Dendritic cell treated with granulocyte-macrophage colony-stimulating factor and Interleukin-4, amounts not matched to agents 40 ng/mL and 50 ng/mL, for 4 days (primary cell): ENCODE measurements around the gene GRHL1.

Experiments used
- H3K27ac Mint-ChIP-seq: one replicate; pipeline ENCODE4 v1.8.0; 2022; ENCODE audit warnings: mild to moderate bottlenecking, mixed read lengths
- H3K27me3 Mint-ChIP-seq: one replicate; pipeline ENCODE4 v1.8.0; 2022; ENCODE audit warnings: mild to moderate bottlenecking, mixed read lengths
- H3K36me3 Mint-ChIP-seq: one replicate; pipeline ENCODE4 v1.8.0; 2022; ENCODE audit warnings: low read depth, mixed read lengths
- H3K4me1 Mint-ChIP-seq: one replicate; pipeline ENCODE4 v1.8.0; 2022; ENCODE audit warnings: low read depth, mixed read lengths
- H3K4me3 Mint-ChIP-seq: one replicate; pipeline ENCODE4 v1.8.0; 2022; ENCODE audit warnings: mild to moderate bottlenecking, moderate library complexity, mixed read lengths
- H3K9me3 Mint-ChIP-seq: one replicate; pipeline ENCODE4 v1.8.0; 2022; ENCODE audit warnings: mixed read lengths
- intact Hi-C: fragments of 100-400 bp; cut with micrococcal nuclease; formaldehyde crosslinking; loops from one replicate; pipeline ENCODE4 v1.15.0; 2022

Gene GRHL1

DNA sequence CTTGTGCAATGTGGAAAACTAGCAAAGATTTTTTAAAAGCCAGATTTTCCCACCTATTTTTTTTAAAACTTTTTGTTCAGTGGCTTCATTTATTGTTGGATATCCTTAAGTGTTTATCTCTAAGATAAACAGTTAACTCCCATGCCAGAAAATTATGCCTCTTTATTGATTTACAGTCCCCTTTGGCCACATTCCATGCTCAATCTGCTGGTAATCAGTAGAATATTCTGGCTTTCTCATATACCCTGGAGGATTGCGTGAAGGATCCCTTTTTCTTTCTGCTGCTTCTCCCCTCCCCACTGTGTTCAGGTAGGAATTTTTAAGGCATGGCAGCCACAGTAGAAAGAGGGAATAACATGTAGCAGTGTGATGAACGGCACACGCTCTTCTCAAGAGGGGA lies 2.6 kb downstream of the GRHL1 start:
- intact Hi-C loops = no loop called here
- Mint-ChIP-seq H3K27me3 (peaks cover 68% of the 10 kb centered on the region), H3K9me3 (no peaks in the 10 kb centered on the region), H3K27ac (no peak overlapping the region), H3K4me1 (peaks cover 20% of the 10 kb centered on the region), H3K36me3 (no peaks in the 10 kb centered on the region), H3K4me3 (no peak overlapping the region)

DNA sequence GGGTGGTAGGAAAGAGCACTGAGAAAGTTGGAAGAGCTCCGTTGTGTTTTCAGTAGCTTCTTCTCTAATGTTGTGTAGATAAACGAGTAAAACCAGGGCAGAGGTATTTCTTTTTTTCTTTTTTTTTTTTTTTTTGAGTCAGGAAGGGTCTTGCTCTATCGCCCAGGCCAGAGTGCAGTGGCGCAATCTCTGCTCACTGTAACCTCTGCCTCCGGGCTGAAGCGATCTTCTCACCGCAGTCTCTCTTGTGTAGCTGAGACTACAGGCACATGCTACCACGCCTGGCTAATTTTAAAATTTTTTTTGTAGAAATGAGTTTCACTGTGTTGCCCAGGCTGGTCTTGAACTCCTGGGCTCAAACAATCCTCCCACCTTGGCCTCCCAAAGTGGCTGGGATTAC lies 6.6 kb downstream of the GRHL1 start:
- intact Hi-C loops = no loop called here
- no peak overlapping the region for H3K27ac Mint-ChIP-seq
- no peaks in the 10 kb centered on the region for H3K4me1 Mint-ChIP-seq
- H3K36me3 Mint-ChIP-seq = no peaks in the 10 kb centered on the region
- H3K9me3 Mint-ChIP-seq = no peaks in the 10 kb centered on the region
- H3K27me3 Mint-ChIP-seq = peaks cover 63% of the 10 kb centered on the region
- H3K4me3 Mint-ChIP-seq = no peak overlapping the region

DNA sequence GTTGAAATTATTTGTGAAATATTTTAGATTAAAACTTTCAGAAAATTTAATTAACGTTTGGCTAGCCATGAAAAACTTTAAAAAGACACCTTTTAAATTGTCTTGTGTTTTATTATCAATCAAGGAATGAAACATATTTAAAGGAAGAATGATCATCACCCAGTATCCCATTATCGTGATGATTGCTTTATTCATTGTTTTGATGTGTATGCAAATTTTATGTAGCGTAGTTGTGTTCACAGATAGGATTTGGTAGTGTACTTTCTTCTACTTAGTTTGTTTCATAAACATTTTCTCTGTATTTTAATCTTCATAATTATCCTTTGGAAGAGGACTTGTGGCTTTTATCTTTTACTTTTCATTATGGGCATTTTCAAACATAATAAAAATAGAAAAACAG lies 7.8 kb downstream of the GRHL1 start:
- Mint-ChIP-seq H3K27me3 (peaks cover 53% of the 10 kb centered on the region), H3K4me1 (no peaks in the 10 kb centered on the region), H3K9me3 (no peaks in the 10 kb centered on the region), H3K4me3 (no peak overlapping the region), H3K36me3 (no peaks in the 10 kb centered on the region), H3K27ac (no peak overlapping the region)
- intact Hi-C loops = no loop called here

DNA sequence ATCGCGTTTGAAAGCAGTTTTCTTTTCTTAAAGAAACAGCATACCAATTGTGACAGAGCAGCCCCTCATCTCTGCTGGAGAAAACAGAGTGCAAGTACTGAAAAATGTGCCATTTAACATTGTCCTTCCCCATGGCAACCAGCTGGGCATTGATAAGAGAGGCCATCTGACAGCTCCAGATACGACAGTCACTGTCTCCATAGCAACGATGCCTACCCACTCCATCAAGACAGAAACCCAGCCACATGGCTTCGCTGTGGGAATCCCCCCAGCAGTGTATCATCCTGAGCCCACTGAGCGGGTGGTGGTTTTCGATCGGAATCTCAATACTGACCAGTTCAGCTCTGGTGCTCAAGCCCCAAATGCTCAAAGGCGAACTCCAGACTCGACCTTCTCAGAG lies 9.5 kb downstream of the GRHL1 start:
- no peaks in the 10 kb centered on the region for H3K9me3 Mint-ChIP-seq
- intact Hi-C loops = no loop called here
- no peaks in the 10 kb centered on the region for H3K4me1 Mint-ChIP-seq
- H3K27ac Mint-ChIP-seq = no peak overlapping the region
- H3K27me3 Mint-ChIP-seq = peaks cover 46% of the 10 kb centered on the region
- no peaks in the 10 kb centered on the region for H3K36me3 Mint-ChIP-seq
- no peak overlapping the region for H3K4me3 Mint-ChIP-seq

DNA sequence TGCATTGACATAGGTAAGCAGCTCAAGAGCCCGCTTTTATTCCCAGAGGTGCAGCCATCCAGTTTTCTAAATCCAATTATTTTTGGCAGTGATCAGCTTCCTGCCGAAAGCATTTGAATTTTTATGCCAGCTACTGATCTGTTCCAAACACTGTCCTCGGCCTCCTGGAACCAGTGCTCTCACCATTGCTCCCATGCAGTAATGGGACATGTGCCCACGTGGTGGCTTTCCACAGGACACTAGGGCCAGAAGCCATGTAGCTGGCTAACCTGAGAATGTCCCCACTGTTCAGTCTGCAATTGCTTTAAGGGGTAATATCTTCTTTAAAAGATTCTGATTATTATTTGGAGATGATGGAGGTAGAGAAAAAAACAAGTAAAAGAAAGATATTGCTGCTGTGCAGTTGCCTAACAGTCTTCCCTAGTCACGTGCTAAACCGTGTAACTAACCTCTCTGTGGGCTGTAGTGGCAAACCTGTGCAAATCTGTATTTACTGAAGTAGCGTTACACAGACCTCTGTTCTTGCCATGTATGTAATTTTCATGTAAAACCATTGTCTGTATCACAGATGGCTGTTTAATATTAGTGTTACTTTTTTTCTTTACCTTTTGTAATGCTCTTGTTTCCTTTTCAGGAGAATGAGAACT lies 13.0 kb downstream of the GRHL1 start:
- H3K4me1 Mint-ChIP-seq = peaks cover 12% of the 10 kb centered on the region
- H3K27ac Mint-ChIP-seq = no peak overlapping the region
- peaks cover 28% of the 10 kb centered on the region for H3K27me3 Mint-ChIP-seq
- no peaks in the 10 kb centered on the region for H3K9me3 Mint-ChIP-seq
- intact Hi-C loops = no loop called here
- no peak overlapping the region for H3K4me3 Mint-ChIP-seq
- no peaks in the 10 kb centered on the region for H3K36me3 Mint-ChIP-seq

DNA sequence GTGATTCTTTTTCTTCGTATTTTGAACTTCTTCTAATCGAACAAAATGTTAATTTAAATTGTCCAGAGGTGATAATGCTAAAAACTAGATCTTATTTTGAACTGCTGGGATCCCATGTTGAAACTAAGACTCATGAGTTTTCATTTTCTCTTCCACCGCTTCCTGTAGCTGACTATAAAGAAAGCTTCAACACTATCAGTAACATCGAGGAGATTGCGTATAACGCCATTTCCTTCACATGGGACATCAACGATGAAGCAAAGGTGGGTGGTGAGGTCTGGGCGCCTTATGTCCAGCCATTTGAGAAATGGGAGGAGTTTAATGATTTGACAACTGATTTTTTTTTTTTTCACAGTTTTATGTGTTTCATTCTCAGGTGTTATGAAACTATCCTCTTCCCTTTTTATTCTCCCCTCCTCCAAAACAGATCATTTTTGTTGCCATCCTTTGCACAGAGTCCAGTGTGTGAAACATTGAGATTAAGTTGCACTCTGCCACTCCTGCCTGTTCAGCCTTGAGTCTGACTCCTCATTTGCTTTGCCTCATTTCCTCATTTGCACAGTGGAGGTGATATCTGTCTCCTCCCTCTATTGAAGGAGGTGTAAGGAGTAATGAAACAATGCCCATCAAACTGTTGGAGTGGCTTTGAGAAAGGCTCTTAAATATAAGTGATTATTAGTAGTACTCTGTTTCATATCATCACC lies 13.8 kb downstream of the GRHL1 start:
- intact Hi-C loops = no loop called here
- peaks cover 12% of the 10 kb centered on the region for H3K4me1 Mint-ChIP-seq
- H3K36me3 Mint-ChIP-seq = no peaks in the 10 kb centered on the region
- H3K9me3 Mint-ChIP-seq = no peaks in the 10 kb centered on the region
- H3K27ac Mint-ChIP-seq = no peak overlapping the region
- no peak overlapping the region for H3K4me3 Mint-ChIP-seq
- peaks cover 21% of the 10 kb centered on the region for H3K27me3 Mint-ChIP-seq

DNA sequence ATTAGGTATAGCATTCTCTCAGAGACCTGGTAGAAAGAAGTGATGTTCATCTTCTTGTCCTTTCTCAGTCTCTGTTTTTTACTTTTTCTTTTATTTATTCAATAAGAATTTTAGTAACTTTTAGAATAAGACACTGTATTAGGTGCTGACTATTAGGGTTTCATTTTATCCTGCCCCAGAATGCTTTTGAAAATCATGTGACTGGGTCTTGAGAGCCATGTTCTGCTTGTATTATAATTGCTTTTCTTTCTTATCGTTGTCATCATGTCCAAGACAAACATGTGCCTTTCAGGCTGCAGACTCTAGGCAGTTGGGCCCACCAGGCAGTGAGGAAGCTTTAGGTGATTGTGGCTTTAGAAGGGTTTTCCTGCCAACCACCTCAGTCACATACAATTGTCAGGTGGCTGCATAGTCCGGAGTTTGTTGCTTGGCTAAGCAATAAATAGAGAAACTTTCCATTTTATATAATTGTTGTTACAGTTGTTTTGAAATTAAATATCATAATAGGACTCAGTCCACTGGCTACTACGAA lies 15.1 kb downstream of the GRHL1 start:
- Mint-ChIP-seq H3K4me1 (peaks cover 12% of the 10 kb centered on the region), H3K27ac (no peak overlapping the region), H3K9me3 (no peaks in the 10 kb centered on the region), H3K36me3 (no peaks in the 10 kb centered on the region), H3K27me3 (peaks cover 16% of the 10 kb centered on the region), H3K4me3 (no peak overlapping the region)
- intact Hi-C loops = no loop called here

DNA sequence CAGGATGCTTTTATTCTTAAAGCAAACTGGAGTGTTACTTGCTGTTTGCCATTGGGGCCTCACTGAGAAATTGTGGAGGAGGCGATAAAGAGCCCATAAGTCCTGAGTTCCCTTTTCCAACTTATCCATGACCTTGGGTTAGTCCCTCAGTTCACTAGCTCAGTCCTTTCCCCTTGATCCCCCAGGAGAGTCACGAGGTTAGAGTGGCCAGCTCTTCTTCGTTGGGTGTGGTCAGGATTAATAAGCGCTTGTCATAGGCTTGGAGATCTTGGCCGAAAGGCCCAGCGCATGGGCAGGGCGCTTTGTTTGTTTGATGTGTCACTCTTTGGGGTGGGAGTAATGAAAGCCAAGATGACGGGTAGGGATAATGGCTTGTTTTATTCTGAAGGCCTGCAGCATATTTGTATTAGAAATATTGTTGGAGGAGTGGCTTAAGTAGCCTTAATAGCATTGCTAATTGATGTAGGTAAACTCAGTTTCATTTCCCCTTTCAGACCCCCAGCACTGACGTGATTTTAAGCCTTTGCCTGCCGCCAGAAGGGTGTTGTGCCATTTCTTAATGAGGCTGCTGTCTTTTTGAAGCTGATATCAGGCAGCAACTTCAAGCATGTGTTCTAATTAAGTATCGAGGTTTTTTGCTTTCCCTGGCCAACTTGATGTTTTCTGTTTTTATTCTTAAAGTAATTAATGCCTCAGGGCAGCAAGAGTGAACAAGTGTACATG lies 15.7 kb downstream of the GRHL1 start:
- Mint-ChIP-seq H3K27me3 (peaks cover 11% of the 10 kb centered on the region), H3K9me3 (no peaks in the 10 kb centered on the region), H3K36me3 (no peaks in the 10 kb centered on the region), H3K27ac (no peak overlapping the region), H3K4me1 (peaks cover 12% of the 10 kb centered on the region), H3K4me3 (no peak overlapping the region)
- intact Hi-C loops = no loop called here

DNA sequence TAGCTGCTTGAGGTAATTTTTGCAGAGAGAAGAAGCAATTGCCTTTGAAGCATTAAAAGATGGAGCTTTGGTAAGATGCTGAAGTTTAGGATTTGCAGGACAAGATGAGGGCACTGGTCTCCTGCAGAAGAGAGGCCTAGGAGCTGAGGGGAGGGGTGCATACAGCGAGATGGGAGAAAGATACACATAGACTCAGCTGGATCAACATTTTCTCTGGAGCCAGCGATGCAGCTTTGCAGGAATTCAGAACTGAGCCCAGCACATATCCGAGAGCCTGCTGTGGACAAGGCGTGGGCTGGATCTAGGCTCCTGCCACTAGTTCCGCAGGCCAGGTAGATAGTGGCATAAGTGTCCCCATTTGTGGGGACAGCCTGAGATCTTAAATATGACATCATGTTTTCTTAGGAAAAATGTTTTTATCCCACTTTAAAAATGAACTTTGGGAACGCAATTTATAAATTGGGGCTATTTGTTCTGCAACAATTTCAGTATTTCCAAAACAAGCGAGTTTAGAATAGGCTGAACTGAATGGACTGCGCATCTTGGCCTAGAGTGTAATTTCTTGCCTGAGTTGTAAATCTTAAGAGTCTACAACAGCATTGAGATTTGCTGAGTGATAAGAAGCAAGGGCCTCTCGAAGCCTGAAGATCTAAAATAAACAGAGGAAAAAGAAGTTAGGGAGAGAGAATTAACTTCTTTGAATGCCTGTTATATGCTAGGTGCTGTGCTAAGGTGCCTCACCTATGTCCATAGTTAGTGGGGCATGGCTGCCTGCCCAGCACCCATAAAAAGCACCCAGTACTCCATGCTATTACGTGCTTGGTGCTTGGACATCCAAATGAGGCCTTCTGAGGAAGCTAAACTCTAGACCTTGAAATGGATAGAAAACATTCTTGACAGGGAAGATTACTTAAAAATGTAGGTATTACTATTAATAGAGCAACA lies 17.3 kb downstream of the GRHL1 start:
- H3K4me3 Mint-ChIP-seq = no peak overlapping the region
- no peak overlapping the region for H3K27ac Mint-ChIP-seq
- peaks cover 10% of the 10 kb centered on the region for H3K27me3 Mint-ChIP-seq
- no peaks in the 10 kb centered on the region for H3K36me3 Mint-ChIP-seq
- no peaks in the 10 kb centered on the region for H3K9me3 Mint-ChIP-seq
- intact Hi-C loops = no loop called here
- H3K4me1 Mint-ChIP-seq = peaks cover 21% of the 10 kb centered on the region

DNA sequence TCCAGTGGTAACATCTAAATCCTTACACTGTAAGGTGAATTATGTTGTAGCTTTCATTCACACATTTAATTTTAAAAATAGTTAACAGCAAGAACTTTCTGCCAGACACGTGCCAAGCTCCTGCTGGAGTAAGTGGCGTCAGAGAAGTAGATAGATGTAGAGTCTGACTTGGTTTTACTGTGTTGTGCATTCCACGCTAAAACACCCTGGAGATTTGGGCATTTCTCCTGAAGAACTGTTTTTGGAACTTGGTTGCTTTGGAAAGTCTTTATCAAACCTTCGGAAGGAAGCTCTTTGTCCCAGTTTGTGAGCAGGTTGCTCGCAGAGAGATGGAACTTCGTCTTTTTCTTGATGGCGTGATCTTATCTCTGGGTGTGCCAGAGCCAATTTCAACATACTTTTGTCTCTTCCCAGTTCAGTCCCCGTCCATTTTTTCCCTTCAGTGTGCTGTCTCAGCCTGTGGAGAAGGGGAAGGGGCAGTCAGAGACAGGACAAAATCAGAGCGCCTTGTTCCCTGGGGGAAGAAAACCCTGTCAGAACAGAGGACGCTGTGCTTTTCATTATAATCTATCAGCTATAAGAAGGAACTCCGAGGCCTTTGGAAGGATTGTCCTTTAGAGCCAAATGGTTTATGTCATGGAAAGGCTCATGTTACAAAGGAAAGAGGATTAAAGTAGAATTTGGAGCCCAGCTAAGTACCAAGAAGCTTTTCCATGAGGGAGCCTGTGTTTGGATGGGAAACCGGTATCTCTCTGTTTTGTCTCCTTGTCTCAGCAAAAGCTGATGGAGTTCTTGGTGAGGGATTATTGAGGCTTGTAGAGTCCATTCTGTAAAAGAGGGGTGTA lies 18.9 kb downstream of the GRHL1 start:
- peaks cover 21% of the 10 kb centered on the region for H3K4me1 Mint-ChIP-seq
- no peaks in the 10 kb centered on the region for H3K9me3 Mint-ChIP-seq
- peaks cover 8% of the 10 kb centered on the region for H3K27me3 Mint-ChIP-seq
- H3K4me3 Mint-ChIP-seq = no peak overlapping the region
- H3K36me3 Mint-ChIP-seq = no peaks in the 10 kb centered on the region
- intact Hi-C loops = no loop called here
- no peak overlapping the region for H3K27ac Mint-ChIP-seq

DNA sequence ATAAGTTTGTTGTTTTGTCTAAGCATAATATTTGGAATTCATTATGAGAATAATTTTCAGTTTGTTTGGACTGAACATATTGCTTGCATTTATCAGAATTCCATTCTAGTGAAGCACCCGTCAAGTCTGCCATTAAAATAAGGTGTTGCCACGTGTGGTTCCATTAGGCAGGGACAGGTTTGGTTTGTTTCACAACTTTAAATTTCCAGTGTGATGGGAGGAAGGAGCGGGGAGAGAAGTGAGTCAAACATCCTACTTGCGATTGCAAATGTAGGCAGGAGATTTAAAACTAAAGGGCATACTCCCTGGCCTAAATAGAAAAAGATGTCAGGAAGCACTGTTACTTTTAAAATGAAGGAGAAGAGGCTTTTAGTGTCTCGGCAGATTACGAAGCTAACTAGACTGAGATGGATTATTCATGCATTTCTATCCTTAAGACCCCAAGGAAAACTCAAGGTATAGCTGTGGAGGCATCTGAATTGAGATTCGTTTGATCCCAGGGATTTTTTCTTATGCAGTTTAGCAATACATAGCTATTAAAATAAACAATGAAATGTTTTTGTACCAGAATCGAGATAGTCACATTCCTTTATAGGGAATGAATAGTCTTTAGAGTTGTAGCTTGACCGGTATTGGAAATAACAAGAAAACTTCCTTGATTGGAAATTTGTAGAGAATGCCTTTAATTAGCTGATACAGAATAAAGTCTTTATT lies 19.8 kb downstream of the GRHL1 start:
- no peaks in the 10 kb centered on the region for H3K36me3 Mint-ChIP-seq
- H3K27ac Mint-ChIP-seq = no peak overlapping the region
- H3K9me3 Mint-ChIP-seq = no peaks in the 10 kb centered on the region
- no peak overlapping the region for H3K4me3 Mint-ChIP-seq
- H3K27me3 Mint-ChIP-seq = peaks cover 5% of the 10 kb centered on the region
- H3K4me1 Mint-ChIP-seq = peaks cover 26% of the 10 kb centered on the region
- intact Hi-C loops = no loop called here

DNA sequence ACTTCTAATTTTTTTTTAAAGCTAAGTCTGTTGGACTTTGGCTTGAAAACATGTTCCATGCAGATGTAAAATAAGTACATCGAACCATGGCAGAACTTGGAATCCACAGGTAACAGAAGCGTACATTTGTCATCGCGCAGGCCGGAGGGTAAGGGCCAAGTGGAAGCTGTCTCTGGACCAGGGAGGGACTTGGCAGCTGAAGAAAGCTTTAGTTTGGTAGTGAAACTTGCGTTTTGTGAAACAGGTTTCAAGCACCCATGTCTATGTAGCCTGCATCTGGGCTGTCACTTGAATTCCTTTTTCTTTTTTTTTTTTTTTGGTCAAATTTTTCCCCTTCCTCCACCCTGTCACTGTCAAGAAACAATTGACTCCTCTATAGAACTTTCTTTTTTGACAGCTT lies 20.4 kb downstream of the GRHL1 start:
- peaks cover 5% of the 10 kb centered on the region for H3K27me3 Mint-ChIP-seq
- peaks cover 30% of the 10 kb centered on the region for H3K4me1 Mint-ChIP-seq
- no peak overlapping the region for H3K27ac Mint-ChIP-seq
- H3K36me3 Mint-ChIP-seq = no peaks in the 10 kb centered on the region
- H3K9me3 Mint-ChIP-seq = no peaks in the 10 kb centered on the region
- no peak overlapping the region for H3K4me3 Mint-ChIP-seq
- intact Hi-C loops = no loop called here
